ENCODE results near the gene DNMT3B.

Gene DNMT3B

DNA sequence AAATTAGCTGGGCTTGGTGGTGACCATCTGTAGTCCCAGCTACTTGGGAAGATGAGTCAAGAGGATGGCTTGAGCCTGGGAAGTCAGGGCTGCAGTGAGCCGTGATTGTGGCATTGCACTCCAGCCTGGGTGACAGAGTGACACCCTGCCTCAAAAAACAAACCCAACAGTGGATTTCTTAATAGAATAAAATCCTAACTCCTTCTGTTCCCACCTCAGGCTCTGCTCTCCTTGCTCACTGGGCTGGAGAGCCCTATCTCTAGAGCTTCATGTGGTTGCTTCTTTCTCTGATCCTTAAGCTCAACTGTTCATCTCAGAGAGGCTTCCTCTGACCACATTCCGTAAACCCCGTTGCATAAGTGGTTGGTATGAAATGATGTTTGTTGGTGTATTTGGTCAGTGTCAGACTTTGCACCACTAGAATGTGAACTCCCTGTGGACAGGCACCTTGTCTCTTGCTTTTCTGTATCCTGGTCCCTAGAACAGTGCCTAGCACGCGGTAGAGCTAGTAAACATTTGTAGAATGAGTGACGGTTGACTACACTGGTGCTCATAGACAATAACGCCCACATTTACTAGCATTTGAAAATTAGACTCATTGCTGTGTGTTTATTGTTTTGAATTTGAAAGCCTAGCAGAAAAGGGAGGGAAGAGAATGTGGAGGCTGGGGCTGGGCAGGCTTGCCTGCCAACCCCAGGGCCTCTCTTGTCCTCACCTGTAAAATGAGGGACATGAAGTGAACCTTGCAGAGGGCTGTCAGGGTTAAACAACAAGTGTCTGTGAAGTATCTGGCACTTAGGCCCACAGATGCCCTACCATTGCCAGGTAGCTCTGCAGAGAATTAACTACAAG, 61.8 kb downstream of the DNMT3B start:
- DNase-seq: no peak

DNA sequence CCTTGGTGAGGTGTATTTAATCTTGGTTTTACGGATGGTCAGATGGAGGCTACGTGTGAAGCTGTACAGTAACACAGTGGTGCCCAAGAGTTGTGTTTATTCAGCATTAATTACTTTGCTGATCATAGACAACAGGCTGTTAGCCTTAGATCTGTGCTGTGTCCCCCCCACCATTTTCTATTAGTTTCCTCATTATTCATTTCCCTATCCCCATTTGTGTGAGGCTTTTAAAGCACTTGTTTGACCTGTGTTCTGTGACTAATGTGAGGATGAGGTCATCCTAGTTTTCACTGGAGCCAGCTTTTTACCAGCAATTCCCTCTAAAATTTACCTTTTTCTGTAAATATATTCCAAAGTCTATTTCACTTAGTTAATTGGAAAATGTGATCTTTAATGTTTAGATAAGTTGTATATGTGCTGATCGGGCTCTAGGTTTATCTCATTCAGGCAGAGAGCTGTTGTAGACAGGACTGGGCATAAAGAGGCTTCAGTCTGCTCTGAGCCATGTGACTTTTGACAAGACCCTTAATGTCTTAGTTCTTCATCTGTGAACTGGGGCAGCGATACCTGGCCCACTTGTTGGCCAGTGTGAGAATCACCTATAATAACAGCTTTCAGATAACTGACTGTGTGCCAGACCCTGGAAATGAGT, 66.0 kb downstream of the DNMT3B start:
- no peak for DNase-seq

DNA sequence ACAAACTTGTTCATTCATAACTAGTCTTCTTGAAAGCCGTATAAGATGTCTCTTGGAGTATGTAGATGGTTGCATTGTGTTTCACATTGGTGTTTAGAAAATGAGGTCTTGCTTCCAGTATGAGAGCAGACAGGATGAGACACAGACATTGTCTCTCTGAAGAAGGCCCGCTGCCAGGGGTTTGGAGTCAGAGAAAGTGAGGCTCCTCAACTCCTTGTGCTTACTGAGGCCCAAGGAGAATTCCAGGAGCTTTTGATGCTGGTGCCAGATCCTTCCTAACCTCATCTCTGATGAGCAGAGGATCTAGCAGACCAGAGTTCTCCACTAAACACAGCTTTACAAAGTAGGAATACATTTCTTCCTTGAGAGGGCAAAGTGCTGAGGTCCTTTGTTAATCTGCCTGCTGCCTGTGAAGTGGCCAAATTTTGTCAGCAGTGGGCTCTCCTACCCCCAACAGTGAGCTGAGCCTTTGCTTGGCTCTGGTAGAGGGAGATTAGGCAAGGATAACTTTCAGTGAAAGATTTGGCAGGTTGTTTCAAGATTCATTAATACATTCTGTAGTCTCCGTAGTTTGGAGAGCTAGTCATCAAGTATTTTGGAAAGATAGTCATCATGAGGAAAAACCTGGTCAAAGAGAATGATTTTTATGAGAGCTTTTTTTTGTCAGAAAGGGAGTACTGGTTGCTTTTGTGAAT, 67.3 kb downstream of the DNMT3B start:
- DNase-seq: no peak

DNA sequence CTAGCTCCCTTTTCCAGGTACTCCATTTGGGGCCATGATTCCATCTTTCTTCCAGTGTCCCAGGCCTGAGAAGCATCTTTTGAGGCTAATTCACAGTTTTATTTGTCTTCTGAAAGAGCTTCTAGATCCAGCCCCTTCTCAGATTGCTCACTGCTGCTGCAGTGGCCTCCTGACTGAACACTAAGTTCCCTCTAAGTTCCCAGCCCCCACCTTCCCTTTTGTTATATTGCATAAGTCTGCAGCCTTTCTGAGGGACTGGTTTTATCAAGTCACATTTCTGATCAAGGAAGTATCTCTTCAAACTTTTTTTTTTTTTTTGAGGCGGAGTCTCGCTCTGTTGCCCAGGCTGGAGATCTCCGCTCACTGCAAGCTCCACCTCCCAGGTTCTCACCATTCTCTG, 68.3 kb downstream of the DNMT3B start:
- no peak for DNase-seq

DNA sequence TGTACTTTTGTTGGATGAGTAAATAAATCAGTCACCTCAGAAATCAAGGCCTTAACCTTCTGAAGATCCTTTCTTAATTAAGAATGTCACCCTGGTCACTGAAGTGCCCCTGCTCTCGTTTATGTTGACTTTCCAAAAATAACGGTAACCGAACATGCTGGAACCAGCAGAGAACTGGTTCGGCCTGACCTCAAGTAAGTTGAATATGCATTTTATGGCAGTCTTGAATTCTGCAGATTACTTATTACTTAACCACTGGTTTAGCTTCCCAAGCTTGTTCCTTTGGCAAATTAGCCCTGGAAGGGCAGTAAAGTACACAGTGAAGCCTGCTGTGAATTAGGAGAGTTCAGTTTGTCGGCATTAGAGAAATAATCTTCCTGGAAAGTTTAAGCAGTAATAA, 69.8 kb downstream of the DNMT3B start:
- DNase-seq: no peak

DNA sequence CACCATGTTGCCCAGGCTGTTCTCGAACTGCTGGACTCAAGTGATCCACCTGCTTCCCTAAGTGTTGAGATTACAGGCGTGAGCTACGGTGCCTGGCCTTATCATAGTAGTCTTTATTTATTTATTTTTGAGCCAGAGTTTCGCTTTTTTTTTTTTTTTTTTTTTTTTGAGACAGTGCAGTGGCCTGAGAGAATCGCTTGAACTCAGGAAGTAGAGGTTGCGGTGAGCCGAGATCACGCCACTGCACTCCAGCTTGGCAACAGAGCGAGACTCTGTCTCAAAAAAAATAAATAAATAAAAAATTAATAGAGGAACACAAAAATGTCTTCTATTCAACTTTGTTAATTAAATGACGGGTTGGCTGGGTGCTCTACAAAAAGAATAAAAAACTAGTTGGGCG, 70.5 kb downstream of the DNMT3B start:
- DNase-seq: no peak

DNA sequence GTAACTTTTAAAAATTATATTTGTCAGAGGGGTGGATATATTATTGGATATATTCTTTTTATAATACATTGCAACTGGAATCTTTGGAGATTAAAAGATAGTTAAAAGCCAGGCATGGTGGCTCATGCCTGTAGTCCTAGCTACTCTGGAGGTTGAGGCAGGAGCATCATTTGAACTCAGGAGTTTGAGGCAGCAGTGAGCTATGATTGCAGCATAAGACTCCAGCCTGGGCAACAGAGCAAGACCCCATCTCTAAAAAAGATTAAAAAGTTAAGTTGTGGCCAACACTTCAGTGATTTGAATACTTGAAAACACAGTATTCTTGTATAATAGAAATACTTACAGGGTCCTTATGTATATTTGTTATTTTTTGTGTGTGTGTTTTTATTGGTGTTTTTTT, 72.8 kb downstream of the DNMT3B start:
- no peak for DNase-seq

DNA sequence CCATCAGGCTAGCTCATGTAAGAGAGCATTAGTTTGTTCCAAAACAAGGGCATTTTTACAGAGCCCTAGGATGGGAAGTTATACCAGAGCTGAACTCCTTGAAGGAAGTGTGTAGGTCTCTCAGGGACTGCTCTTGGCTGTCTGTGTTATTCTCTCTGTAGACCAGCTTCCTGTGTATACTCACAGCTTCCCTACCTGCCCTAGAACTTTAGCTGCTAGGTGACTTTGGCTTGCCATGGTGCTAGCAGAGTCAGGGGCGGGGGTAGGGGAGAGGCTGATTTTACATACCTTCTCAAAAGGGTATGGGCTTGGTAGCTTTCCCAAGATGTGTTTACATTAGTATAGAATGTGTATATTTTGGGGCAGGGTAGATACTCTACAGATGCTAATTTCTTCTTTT, 75.0 kb downstream of the DNMT3B start:
- DNase-seq: no peak

DNA sequence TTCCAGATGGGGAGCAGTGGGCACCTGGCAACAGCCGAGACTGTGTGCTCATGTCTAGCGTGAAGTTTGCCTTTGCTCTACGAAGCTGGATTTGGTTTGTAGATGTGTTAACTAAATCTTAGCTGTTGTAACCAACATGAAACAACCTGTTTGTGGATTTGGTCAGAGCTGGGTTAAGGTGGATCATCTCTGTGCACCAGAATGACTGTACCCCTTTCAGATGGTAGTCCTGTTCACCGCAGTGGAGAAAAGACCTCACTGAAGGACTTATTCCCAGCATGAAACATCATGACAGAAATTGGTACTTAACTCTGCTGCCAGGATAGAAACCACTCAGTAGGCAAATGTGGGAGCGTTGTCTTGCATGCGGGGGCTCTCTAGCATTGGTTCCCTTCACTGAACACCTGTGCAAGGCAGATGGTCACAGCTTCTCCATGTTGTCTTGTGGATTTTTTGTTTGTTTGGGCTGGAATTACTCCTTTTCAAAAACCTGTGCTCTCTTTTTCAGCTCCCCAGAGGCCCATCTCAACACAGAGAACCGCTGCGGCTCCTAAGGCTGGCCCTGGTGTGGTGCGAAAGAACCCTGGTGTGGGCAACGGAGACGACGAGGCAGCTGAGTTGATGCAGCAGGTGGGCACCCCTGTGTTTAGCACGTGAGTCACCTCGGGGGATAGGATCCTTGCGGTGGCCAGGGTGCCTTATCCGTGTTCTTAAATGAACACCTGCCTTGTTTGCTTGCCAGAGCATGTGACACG, 77.2 kb downstream of the DNMT3B start:
- no peak for DNase-seq

DNA sequence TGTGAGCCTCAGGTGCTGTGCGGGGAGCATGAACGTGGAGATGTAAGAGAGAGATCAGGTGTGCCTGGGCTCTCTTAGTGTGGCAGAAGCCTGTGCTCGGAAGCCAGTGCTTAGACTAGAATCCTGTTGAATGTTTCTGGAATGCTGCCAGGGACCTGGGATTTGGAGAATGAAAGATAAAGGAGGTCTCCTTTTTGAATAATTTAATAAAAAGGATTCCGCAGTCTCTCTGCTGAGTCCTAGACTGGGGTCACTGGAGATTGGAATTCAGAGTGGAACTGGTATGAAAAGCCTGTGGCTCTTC, 77.7 kb downstream of the DNMT3B start:
- DNase-seq: no peak

DNA sequence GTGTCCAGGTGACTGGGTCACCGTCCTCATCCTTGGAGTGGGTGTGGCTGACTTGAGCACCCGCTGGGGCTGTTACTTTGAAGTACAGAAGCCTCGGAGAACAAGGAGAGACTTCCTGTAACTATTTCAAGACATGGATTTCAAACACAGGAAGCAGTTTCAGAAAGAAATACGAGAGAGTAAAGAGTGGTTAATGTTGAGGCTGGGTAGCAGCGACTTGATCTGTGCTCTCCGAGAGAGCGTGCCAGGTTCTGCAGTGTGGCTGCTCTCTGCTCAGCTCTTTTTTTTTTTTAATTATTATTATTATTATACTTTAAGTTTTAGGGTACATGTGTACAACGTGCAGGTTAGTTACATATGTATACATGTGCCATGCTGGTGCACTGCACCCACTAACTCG, 79.0 kb downstream of the DNMT3B start:
- DNase-seq: no peak

DNA sequence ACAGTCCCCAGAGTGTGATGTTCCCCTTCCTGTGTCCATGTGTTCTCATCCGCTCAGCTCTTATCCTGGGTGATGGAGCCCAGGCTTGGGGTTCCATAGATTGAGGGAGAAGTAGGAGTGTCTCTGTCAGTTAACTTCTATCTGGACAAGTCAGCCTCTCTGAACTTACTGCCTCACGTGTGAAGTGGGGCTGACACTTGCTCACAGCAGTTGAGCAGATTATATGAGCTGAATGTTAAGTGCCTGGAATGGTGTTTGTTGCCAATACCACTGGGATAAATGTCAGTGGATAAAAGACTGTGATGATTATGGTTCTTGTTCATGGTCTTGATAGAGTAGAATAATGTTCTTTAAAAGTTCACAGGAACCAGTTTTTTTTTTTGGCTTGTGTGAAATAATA, 79.4 kb downstream of the DNMT3B start:
- no peak for DNase-seq

DNA sequence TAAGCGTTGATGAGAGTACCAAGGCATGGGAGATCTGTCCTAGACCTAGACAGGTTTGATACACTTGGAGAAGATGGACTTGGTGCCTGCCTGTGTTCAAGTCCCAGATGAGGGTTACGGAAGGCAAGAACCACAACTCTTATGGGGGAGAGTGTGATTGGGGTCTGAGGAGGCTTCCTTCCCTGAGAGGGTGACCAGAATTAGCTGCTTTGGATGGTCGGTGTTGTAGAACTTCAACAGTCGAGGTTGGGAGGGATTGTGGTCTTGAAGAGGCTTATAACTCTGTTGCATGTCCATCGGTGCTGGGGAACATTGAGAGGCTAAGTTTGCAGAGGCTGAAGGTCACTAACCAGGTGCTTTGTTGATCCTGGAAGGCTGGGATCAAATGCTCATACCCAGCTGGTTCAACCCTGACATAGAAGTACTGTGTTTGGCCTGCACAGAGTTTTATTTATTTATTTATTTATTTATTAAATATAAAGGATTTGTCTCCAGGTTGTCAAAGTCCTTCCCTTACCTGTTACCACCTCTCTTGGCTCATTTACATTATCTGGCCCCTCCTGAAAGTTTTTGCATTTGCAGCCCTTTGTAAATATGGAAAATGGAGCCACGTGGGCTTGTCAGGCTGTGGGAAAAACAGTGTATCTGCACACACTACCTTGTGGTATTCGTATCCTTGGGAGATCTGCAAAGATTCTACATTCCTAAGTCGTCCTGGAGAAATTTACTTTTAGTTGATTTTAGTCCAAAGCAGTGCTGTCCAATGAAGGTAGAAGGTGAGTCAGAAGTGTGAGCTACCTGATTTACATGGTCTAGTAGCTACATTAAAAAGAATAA, 80.7 kb downstream of the DNMT3B start:
- no peak for DNase-seq

DNA sequence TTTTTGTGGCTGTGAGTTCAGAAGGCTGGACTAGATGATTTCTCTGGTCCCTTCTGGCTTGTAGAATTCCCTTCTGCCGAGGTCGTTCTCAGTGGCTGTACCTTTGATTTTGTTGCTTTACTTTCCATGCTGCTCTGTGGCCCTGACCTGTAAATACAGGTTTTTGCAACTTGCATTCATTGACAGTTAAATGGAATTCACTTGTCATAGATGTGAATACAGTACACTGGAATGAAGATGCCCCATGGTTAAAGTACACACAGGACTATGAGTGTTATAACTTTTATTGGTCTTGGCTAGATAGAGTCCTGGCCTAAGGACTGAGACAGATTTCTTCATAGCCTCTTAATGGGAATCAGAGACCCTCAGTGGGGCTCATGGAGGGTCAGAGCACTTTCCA, 83.6 kb downstream of the DNMT3B start:
- DNase-seq: no peak

DNA sequence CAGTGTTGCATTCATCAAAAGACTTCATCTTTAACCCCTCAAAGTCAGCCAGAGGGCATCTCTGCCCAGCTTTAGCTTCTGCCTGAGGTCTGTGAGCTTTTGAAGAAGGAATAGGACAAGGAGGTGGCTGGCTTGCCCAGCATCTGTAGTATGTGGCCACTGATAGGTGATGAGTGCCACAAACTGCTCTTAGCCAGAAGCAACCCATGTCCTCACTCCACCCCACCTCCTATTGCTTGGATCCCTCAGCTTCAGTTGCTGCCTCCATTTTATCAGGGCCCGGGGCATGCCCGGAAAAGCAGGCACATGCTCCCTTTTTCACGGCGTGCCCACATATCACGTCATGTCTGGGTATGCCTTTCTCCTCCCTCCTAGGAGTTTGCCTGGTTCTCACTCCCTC, 84.7 kb downstream of the DNMT3B start:
- no peak for DNase-seq

DNA sequence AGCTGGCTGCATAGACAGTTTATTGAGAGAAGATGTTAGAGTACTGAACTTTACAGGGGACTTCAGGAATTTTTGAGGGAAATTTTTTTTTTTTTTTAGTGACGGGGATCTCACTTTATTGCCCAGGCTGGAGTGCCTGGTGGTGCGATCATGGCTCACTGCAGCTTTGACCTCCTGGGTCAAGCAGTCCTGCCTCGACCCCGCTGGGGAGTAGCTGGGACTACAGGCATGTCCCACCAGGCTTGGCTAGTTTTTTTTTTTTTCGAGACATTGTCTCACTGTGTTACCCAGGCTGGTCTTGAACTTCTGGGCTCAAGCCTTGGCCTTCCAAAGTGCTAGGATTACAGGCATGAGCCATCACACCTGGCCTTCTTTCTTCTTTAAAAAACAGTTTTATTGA, 85.8 kb downstream of the DNMT3B start:
- no peak for DNase-seq

DNA sequence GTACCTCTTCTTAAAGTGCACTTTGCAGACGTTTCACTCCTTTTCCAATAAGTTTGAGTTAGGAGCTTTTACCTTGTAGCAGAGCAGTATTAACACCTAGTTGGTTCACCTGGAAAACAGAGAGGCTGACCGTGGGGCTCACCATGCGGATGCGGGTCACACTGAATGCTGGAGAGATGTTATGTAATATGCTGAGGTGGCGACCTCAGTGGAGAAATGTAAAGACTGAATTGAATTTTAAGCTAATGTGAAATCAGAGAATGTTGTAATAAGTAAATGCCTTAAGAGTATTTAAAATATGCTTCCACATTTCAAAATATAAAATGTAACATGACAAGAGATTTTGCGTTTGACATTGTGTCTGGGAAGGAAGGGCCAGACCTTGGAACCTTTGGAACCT, 86.7 kb downstream of the DNMT3B start:
- DNase-seq: no peak

DNA sequence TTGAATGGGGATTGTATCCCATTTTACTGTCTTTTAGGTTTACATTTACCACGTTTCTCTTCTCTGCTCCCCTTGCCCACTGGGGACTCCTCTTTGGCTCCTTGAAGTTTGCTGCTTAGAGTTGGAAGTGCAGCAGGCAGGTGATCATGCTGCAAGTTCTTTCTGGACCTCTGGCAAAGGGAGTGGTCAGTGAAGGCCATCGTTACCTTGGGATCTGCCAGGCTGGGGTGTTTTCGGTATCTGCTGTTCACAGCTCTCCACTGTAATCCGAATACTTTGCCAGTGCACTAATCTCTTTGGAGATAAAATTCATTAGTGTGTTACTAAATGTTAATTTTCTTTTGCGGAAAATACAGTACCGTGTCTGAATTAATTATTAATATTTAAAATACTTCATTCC, 87.4 kb downstream of the DNMT3B start:
- DNase-seq: no peak

DNA sequence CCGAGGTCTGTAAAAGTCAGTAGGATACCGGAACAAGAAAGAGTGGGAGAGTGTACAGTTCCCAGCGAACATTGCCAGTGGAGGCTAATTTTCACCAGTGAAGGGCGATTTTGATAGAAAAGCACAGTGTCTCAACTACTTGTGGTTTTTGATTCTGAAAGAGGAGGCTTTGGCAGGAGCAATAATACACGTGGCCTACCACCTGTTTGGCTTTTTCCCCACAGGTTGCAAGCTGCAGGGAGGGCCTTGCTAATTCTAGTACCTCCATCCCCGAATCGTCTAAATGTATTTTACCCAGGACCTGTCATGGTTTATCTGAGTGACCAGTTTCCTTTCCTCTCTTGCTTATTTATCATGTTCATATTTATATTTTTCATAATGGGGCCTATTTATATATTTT, 93.2 kb downstream of the DNMT3B start:
- DNase-seq: no peak

DNA sequence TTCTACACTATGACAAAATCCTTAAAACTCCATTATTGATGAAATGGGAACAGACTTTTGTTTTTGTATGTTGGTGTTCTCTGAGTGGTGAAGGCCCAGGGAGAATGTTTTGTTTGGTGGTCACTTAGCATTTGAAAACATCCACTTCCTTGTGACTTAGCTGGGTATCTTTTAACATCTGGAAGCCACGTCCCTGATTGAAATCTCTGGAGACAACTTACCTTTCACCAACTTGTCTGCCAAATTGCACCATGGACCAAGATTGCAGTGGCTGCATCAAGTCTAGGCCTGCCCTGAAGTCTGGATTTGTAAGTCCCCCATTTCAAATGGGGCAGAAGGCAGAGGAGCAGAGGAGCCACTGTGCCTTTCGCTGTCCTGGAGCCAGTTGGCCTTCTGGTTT, 96.0 kb downstream of the DNMT3B start:
- no peak for DNase-seq
